ENCODE results near the gene PDE4A.
"Not testable (repeated sequence)": the region's sequence is repeated elsewhere in the genome, so short reads cannot be mapped to it uniquely, and the experiment has no call there.

Gene PDE4A

DNA sequence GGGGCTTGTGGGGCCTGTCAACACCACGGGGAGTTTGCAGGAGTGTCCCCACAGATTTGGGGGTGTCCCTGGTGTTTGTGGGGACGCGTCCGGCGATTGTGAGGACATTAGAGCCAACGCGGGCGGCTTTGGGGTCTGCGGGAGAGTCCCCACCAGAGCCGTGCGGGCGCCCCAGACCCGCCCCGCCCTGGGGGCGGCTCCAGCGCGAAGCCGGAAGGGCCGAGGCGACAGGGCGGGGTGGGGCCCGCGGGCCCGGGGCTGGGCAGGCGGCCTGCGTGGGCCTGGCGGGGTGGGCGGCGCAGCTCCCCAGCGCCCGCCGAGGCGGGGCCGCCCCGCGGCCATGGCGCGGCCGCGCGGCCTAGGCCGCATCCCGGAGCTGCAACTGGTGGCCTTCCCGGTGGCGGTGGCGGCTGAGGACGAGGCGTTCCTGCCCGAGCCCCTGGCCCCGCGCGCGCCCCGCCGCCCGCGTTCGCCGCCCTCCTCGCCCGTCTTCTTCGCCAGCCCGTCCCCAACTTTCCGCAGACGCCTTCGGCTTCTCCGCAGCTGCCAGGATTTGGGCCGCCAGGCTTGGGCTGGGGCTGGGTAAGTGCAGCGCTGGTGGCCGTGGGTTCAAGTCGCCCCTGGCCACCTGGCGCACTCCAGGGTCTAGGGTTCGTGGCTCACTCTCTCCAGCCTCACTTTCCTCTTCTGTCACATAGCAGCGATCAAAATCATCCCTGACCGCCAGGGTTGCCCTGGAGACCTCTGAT lies 10.3 kb downstream of the PDE4A start:
- DNase-seq, result no peak

DNA sequence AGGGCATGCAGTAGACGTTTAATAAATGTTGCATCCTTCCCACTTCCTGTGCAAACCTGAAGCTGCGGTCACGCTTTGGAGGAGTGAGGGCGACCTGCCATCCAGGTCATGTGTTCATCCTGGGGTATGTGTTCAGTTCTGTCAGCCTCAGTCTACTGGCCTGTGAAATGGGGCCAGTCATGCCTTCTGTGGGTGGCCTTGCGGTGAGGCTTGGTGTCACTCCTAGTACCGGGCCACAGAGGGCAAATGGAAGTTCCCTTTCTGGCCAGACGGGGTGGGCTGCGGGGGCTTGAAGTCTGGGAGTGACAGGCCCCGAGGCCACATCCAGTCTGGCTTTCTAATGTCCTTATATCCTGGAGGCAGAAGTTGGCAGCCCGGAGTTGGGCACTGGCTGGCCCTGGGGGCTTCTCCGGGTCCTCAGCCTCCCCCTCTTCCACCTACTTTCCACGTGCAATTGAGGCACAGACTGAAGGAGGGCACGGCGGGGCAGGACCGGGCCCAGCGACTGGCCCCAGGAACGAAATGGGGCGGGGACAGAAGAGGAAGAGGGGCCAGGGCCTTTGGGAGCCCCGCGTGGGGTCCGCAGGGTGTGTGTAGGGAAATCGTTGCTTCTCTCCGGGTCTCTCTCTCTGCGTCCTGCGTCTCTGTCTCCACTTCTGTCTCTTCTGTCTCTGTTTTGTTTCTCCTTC lies 11.1 kb downstream of the PDE4A start:
- DNase-seq, result no peak

DNA sequence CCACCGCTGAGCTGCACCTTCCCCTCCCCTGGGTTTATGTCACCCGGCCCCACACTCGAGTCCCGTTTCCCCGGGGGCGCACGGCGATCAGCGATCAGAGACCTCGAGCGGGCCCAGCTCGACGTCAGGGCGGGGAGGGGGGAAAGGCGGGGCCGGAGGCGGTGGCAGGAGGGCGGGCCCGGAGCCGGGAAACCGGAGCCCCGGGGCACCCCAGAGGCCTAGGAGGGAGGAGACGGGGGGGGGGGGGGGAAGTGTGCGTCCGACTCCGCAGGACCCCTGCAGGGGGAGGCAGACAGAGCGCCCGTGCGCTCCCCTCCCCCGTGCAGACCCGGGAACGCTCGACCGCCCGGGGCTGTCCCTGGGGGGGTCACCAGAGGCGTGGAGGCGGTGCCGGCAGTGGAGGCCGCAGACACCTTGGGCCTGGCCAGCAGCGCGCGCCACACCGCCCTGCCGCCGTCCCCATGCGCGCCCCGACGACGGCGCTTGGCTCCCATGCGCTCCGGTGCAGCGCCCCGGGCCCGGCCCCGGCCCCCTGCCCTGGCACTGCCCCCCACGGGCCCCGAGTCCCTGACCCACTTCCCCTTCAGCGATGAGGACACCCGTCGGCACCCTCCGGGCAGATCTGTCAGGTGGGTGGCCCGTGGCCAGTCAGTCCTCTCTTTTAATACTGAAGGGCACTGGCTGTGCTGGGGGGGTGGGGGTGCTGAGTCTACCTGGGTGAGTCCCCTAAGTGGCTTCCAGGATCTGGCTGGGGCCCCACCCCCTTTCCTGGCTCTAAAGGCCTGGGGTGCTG lies 11.8 kb downstream of the PDE4A start:
- no peak for DNase-seq

DNA sequence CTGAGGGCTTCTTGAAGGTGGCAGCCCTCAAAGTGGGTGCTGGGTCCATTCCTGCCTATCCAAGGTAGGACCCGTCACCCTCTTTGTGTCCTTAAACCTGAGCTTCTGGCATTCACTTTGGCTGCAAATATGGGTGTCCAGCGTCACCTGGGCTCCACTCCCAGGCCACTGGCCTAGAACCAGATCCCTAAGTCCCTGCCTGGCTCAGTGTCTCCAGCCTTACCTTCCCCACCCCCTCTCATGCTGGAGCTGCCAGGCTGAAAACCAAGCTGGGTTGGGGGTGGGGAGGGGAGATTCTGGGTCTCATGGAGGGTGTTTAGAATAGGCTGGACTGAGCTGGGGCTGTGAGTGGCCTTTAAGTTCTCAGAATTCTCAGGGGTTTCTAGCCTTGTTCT lies 12.4 kb downstream of the PDE4A start:
- no peak for DNase-seq

DNA sequence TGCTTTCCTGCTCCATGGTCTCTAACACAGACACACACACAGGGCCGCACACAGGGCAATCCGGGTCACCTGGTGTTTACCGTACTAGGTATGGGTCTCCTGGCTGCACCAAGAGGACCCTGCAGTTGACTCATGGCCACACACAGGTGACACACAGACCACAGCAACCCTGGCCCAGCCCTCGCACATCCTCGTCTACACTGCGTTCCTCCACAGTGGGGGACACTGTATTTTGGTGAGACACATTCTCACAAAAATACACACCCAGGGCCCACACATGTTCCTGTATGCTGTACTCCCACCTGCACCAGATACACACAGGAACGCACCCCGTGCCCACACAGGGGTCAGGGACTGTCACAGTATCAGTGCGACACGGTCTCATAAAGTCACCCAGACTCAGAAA lies 12.8 kb downstream of the PDE4A start:
- DNase-seq, result no peak

DNA sequence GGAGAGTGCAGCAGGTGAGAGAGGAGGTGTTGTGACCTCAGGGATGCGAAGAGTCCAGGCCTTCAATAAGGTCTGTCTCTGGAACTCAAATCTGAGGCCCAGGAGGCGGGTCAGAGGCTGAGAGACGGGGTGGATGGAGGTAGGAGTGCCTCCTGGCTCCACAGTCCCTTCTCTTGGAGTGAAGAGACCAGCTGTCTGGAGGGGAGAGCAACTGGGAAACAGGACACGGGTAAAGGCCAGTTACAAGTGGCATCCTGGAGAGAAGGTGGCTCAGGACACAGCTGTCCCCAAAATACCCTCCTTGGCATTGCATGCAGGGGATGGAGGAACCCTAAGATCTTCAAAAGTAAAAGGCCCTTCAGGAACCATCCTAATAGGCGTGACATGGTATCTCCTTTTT lies 19.2 kb downstream of the PDE4A start:
- no peak for DNase-seq

DNA sequence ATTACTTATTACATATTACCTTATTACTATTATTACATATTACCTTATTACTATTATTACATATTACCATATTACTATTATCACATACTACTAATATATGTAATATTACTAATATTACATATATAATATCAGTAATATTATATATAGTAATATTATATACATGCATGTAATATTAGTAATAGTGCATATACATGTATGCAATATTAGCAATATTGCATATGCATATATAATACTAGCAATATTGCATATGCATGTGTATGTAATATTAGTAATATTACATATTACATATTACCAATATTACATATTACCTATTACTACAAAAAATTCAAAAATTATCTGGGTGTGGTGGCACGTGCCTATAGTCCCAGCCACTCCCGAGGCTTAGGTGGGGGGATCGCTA lies 22.4 kb downstream of the PDE4A start:
- no peak for DNase-seq

DNA sequence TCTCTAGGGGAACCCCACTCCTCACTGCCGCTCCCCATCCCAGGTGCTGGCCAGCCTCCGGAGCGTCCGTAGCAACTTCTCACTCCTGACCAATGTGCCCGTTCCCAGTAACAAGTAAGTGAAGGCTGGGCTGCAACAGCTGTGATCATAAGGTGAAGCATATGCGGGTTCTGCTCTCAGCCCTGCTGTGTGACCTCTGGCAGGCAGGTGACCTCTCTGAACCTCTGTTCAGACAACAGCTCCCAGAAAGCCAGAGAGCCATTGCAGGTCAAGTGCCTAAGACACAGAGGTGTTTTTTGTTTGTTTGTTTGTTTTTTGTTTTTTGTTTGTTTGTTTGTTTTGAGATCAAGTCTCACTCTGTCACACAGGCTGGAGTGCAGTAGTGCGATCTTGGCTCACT lies 28.7 kb downstream of the PDE4A start:
- DNase-seq, result no peak

DNA sequence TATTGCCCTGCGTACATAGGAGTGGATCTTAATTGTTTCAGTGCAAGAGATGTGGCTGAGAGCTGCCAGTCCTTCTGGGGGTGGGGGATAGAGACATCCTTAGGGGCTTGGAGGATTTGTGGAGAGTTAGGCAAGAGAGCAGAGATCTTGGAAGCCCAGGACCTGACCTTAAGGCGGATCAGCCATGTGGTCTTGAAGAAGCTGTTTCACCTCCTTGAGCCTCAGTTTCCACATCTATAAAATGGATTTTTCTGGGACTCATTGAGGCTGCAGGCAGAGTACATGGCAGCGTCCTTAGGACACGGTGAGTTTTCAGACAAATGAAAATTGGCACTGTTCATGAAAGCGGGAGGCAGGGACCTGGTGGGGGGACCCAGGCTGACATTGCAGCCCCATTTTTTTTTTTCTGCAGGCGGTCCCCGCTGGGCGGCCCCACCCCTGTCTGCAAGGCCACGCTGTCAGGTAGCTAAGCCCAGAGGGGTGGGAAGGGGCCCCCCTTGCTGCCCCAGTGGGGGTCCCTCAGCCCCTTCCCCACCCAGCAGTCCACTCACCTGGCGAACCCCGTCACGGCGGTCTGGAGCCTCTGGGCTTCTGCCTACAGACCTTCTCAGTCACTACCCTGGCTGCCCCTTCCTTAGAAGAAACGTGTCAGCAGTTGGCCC lies 30.0 kb downstream of the PDE4A start:
- DNase-seq, result no peak

DNA sequence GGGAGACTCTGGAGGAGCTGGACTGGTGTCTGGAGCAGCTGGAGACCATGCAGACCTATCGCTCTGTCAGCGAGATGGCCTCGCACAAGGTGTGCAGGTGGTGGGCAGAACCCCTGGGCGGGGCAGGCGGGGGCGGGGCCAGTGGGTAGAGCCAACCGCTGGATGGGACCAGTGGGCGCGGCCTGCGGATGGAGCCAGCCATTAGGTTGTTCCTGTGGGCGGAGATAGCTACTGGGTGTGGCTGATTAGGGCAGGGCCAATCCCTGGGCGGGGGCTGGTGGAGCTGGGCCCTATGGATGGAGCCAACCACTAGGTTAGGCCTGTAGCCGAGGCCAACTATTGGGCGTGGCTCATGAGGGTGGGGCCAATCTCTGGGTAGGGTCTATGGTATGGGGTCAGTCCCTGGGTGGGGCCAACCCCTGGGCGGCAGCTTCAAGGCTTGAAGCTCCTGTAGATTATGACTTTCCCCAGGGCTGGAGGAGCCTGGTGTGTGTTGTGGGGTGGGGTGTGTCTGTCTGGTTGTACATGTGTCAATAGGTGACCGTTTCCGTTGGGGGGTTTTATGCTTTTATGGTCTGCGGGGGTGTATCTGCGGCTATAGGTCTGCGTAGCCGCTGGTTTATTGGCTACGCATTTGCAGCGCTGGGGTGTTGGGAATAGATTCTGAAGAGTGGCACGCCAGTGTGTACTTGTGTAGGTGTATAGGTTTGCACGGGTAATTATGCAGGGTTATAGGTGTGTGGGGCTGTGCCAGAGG lies 30.7 kb downstream of the PDE4A start:
- DNase-seq, result no peak

DNA sequence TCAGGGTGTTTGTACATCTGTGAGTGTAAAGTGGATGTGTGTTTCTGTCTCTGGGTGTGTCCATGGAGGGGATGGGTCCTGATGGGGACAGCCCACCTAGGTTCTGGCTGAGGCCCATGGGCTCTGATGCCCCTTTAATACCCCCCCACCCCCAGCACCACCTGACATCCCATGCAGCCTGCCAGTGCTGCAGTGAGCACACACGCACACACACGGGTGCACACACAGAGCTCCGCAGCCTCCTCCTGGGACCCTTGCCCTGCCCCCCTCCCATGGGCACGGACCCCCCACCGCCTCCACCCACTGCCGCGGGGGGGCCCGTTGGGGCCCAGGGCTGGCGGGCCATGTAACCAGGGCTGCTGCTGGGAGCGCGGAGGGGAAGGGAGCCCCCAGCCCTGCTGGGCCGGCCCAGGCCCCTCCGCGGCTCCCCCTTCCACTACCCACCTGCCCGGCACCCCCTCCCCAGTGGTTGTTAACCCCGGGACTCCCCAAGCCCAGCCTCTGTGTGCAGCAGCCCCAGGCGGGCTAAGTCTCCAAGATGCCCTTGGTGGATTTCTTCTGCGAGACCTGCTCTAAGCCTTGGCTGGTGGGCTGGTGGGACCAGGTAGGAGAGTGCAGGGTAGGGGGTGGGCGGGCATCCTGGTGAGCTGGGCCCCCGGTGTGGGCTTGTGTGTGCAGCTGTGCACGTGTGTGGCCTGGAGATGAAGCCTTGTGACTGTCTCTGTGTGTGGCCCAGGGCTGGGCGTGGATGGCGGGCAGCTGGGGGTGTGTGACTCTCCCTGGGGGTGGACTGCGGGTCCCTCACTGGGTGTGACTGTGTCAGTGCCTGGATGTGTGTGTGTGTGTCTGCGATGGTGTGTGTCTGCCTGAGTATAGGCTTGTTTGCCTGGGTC lies 32.6 kb downstream of the PDE4A start:
- DNase-seq, result no peak

DNA sequence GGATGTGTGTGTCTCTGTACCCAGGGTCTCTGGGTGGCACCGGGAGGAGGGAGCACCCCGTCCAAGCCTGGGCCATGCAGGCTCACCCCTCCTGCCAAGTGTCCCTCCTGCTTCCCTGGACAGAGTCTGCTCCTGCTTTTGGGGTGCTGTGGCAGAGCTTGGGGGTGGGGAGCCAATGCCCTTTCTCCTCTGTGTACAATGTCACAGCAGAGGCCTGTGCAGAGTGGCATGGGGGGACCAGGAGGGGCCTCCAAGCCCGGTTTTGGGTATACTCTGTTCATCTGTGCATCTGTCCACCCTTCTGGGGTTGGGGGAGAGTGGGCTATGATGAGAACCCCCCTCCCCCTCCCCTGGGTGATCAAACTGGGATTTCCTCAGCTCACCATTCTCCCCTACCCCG lies 33.5 kb downstream of the PDE4A start:
- DNase-seq, result no peak

DNA sequence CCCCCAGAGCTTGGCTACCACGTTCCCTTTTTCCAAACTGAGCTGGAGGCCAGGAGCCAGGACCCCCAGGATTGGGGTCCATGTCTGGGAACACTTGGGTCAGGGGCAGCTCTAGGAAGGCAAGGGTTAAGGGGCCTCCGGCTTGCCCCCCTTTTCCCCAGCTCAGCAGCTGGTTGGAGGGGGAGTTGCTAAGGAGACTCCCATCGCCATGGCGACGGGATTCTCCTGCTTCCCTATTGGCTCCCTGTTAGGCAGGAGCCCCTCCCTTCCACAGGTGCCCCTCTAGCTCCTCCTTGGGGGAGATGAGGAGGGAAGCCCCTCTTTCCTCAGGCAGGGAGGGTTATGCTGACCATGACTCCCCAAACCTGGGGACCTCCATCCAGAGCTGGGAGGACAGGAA lies 33.9 kb downstream of the PDE4A start:
- DNase-seq, result peak; percentile 20

DNA sequence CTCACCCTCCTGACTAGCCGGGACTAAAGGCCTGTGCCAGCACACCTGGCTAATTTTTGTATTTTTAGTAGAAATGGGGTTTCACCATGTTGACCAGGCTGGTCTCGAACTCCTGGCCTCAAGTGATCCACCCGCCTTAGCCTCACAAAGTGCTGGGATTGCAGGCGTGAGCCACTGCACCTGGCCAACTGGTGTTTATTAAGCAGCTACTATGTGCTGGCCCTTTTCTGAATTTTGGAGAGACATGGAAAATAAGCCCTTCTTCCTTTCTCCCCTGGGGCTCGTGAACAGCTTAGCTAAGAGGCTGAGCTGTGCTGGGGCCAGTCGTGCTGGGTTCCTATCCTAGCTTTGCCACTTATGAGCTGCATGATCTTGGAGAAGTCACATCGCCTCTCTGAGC lies 38.4 kb downstream of the PDE4A start:
- DNase-seq, result not testable (repeated sequence)

DNA sequence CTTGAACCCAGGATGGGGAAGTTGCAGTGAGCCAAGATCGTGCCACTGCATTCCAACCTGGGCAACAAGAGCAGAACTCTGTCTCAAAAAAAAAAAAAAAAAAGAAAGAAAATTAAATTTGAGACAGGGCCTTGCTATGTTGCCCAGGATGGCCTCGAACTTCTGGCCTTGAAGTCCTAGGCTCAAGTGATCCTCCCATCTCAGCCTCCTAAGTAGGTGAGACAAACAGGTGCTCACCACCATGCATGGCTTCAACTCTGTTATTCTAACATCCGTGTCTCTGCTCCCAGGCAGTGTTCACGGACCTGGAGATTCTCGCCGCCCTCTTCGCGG lies 40.3 kb downstream of the PDE4A start:
- DNase-seq, result no peak

DNA sequence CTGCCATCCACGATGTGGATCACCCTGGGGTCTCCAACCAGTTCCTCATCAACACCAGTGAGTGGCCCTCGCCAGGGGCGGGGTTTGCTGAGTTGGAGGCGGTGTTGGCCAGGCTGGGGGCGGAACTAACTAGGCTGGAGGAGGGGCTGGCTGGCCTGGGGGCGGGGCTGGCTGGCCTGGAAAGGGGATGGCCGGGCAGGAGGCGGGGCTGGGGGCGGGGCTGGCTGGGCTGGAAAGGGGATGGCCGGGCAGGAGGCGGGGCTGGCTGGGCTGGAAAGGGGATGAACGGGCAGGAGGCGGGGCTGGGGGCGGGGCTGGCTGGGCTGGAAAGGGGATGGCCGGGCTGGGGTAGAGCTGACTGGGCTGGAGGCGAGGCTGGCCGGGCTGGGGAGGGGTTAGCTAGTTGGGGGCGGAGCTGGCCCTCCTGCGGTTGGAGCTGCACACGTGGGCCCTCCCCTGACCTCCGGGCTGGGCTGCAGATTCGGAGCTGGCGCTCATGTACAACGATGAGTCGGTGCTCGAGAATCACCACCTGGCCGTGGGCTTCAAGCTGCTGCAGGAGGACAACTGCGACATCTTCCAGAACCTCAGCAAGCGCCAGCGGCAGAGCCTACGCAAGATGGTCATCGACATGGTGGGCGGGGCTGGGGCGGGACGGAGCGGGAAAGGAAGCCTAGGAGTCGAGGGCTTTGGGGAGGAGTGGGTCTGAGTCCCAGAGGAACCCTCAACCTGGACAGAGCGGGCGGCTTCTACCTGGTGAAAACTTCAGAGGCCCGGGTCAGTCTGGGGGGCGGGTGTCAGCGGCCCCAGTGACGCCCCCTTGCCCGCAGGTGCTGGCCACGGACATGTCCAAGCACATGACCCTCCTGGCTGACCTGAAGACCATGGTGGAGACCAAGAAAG lies 41.0 kb downstream of the PDE4A start:
- DNase-seq, result no peak

DNA sequence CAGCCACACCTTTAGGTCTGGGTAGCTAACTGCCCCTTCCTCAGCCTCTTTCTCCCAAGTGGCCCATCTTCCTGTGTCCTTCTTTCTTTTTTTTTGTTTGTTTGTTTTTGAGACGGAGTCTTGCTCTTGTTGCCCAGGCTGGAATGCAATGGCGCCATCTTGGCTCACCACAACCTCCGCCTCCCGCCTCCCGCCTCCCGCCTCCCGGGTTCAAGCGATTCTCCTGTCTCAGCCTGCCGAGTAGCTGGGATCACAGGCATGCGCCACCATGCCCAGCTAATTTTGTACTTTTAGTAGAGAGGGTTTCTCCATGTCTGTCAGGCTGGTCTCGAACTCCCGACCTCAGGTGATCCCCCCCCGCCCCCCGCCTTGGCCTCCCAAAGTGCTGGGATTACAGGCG lies 41.7 kb downstream of the PDE4A start:
- DNase-seq, result not testable (repeated sequence)

DNA sequence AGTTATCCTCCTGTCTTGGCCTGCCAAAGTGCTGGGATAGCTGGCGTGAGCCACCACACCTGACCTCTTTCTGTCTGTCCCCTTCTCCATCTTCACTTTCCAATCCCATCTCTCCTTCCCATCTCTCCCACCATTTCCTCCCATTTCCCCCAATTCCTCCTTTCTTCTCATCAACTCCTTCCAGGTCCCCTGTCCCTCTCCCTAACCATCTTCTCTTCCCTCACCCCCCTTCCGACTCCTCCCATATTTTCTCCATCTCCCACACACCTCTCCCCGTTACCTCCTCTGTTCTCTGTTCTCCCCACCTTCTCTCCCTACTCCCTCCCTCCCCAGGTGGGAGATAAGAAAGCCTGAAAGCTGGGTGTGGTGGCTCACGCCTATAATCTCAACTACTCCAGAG lies 42.2 kb downstream of the PDE4A start:
- DNase-seq, result no peak

DNA sequence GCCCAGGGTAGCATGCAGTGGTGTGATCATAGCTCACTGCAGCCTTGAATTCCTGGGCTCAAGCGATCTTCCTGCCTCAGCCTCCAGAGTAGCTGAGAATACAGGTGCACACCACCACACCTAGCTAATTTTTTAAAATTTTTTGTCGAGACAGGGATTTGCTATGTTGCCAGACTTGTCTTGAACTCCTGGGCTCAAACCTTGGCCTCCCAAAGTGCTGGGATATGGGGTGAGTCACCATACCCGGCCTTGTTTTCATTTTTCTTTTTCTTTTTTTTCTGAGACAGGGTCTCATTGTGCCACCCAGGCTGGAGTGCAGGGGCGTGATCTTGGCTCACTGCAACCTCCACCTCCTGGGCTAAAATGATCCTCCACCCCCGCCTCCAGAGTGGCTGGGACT lies 44.1 kb downstream of the PDE4A start:
- no peak for DNase-seq

DNA sequence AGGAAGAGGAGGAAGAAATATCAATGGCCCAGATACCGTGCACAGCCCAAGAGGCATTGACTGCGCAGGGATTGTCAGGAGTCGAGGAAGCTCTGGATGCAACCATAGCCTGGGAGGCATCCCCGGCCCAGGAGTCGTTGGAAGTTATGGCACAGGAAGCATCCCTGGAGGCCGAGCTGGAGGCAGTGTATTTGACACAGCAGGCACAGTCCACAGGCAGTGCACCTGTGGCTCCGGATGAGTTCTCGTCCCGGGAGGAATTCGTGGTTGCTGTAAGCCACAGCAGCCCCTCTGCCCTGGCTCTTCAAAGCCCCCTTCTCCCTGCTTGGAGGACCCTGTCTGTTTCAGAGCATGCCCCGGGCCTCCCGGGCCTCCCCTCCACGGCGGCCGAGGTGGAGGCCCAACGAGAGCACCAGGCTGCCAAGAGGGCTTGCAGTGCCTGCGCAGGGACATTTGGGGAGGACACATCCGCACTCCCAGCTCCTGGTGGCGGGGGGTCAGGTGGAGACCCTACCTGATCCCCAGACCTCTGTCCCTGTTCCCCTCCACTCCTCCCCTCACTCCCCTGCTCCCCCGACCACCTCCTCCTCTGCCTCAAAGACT lies 46.9 kb downstream of the PDE4A start:
- no peak for DNase-seq

Data from NCI-H2171 (cell line).